ENCODE data around the gene PTPN1.

DNA sequence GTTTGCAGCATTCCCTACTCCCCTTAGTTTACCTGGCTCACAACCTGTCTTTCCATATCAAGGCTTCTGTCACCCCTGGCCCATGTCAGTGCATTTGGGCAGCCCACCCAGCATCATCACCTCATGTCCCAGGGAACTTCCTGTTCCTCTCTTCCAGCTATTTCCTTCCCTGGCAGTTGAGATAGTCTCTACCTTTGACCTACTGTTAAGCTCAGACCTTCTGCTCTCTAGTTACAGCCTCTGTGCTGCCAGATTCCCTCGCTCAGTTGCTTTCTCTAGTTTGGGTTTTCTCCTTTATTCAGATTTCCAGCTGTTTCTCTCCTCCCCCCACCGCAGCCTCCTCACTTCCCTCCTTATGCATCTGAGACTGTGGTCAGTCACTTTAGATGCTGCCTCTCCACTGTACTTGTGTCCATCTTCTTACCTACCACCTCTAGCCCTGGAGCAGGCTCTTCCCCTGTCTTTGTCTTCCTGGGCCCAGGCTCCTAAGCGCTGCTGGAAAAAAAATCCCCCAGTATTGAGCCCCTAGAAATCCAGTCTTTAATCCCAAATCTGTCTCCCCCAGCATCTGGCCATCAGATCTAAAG lies 16.3 kb downstream of the PTPN1 start:
- TF ChIP-seq REST (IDR thresholded peaks at IDR 0.05) (no peak), HNF4G (IDR thresholded peaks at IDR 0.05) (no peak), JUND (IDR thresholded peaks at IDR 0.05) (no peak)
- TF ChIP-seq, protein P1, sequence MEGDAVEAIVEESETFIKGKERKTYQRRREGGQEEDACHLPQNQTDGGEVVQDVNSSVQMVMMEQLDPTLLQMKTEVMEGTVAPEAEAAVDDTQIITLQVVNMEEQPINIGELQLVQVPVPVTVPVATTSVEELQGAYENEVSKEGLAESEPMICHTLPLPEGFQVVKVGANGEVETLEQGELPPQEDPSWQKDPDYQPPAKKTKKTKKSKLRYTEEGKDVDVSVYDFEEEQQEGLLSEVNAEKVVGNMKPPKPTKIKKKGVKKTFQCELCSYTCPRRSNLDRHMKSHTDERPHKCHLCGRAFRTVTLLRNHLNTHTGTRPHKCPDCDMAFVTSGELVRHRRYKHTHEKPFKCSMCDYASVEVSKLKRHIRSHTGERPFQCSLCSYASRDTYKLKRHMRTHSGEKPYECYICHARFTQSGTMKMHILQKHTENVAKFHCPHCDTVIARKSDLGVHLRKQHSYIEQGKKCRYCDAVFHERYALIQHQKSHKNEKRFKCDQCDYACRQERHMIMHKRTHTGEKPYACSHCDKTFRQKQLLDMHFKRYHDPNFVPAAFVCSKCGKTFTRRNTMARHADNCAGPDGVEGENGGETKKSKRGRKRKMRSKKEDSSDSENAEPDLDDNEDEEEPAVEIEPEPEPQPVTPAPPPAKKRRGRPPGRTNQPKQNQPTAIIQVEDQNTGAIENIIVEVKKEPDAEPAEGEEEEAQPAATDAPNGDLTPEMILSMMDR (IDR thresholded peaks at IDR 0.05; ENCODE audit: low read depth, low read length, missing input control), result no peak
